ENCODE measurements around the gene ELL2. TPM values are rescaled to one million over a fixed set of nuclear protein-coding genes. Genes with fewer than 3 reads are reported as not detected.

The ELL2 gene
- total RNA-seq, 1 donor from 2014 or later, result 118 TPM

- Histone ChIP-seq H3K27ac (ENCODE audit: low read depth, low read length) (no peak overlapping the region), H3K4me3 (ENCODE audit: insufficient read depth, low read depth, low read length) (peak overlapping the region; percentile 35)
These were observed 4.0 kb downstream of the ELL2 start for GRCh38 chr5:95957561-95958203.

GRCh38 chr5:95956900-95957293 lies 4.8 kb downstream of the ELL2 start:
- Histone ChIP-seq H3K9me3 (ENCODE audit: insufficient read depth, low read depth, low read length) (no peaks in the 10 kb centered on the region), H3K4me1 (ENCODE audit: insufficient read depth, low read length) (peaks cover 22% of the 10 kb centered on the region), H4K20me1 (ENCODE audit: insufficient read depth, low read length) (peaks cover 81% of the 10 kb centered on the region), H3K4me3 (ENCODE audit: insufficient read depth, low read depth, low read length) (no peak overlapping the region), H3K36me3 (ENCODE audit: insufficient read depth, low read length) (no peaks in the 10 kb centered on the region), H3K27me3 (ENCODE audit: insufficient read depth, low read length) (no peaks in the 10 kb centered on the region), H3K79me2 (ENCODE audit: insufficient read depth, low read length) (peaks cover 94% of the 10 kb centered on the region), H3K27ac (ENCODE audit: low read depth, low read length) (no peak overlapping the region), H3K4me2 (ENCODE audit: low read length) (no peak overlapping the region), H2AFZ (ENCODE audit: low read depth, low read length) (no peak overlapping the region), H3K9ac (ENCODE audit: low read length) (no peak overlapping the region)
- H3K4me3 Mint-ChIP-seq (ENCODE audit: unreplicated experiment), result peak overlapping the region; percentile 73
- TF ChIP-seq EZH2 (IDR thresholded peaks at IDR 0.05; ENCODE audit: insufficient read depth, low read length) (no peak), CTCF (IDR thresholded peaks at IDR 0.05; ENCODE audit: insufficient read depth, low read depth, low read length) (no peak)
- DNase-seq (ENCODE audit: low read depth) (no peak), FAIRE-seq (no peak)
- no peaks in the 10 kb centered on the region for H3K27me3 Mint-ChIP-seq (ENCODE audit: low read depth, unreplicated experiment)
- H3K27ac Mint-ChIP-seq (ENCODE audit: unreplicated experiment), result no peak overlapping the region
- no peaks in the 10 kb centered on the region for H3K9me3 Mint-ChIP-seq (ENCODE audit: unreplicated experiment)
- H3K36me3 Mint-ChIP-seq (ENCODE audit: low read depth, unreplicated experiment), result peaks cover 9% of the 10 kb centered on the region
- H3K4me1 Mint-ChIP-seq (ENCODE audit: low read depth, unreplicated experiment), result peaks cover 44% of the 10 kb centered on the region

More at GRCh38 chr5:95957561-95958203, 4.0 kb downstream of the ELL2 start:
- Histone ChIP-seq H2AFZ (ENCODE audit: low read depth, low read length) (no peak overlapping the region), H3K9ac (ENCODE audit: low read length) (no peak overlapping the region), H3K9me3 (ENCODE audit: insufficient read depth, low read depth, low read length) (no peaks in the 10 kb centered on the region), H3K79me2 (ENCODE audit: insufficient read depth, low read length) (peaks cover 86% of the 10 kb centered on the region), H3K4me1 (ENCODE audit: insufficient read depth, low read length) (peaks cover 22% of the 10 kb centered on the region), H3K4me2 (ENCODE audit: low read length) (peak overlapping the region; percentile 98), H4K20me1 (ENCODE audit: insufficient read depth, low read length) (peaks cover 75% of the 10 kb centered on the region), H3K27me3 (ENCODE audit: insufficient read depth, low read length) (no peaks in the 10 kb centered on the region), H3K36me3 (ENCODE audit: insufficient read depth, low read length) (no peaks in the 10 kb centered on the region)
- Mint-ChIP-seq H3K4me1 (ENCODE audit: low read depth, unreplicated experiment) (peaks cover 47% of the 10 kb centered on the region), H3K36me3 (ENCODE audit: low read depth, unreplicated experiment) (peaks cover 9% of the 10 kb centered on the region), H3K27ac (ENCODE audit: unreplicated experiment) (peak overlapping the region; percentile 12), H3K9me3 (ENCODE audit: unreplicated experiment) (no peaks in the 10 kb centered on the region), H3K4me3 (ENCODE audit: unreplicated experiment) (peak overlapping the region; percentile 96), H3K27me3 (ENCODE audit: low read depth, unreplicated experiment) (no peaks in the 10 kb centered on the region)
- TF ChIP-seq EZH2 (IDR thresholded peaks at IDR 0.05; ENCODE audit: insufficient read depth, low read length) (no peak), CTCF (IDR thresholded peaks at IDR 0.05; ENCODE audit: insufficient read depth, low read depth, low read length) (no peak)
- DNase-seq (ENCODE audit: low read depth) (no peak), FAIRE-seq (no peak)

Measured in astrocyte (in vitro differentiated cells and primary cell).